Mesenchymal stem cell (in vitro differentiated cells and primary cell): ENCODE measurements around the gene TMEM87A.

ENCODE experiments used
- DNase-seq: peaks from one replicate; pipeline ENCODE4 v3.0.0-alpha.2; 2013
- H2AFZ ChIP-seq: one replicate; pipeline ENCODE4 v1.6.1; 2013; ENCODE audit warnings: low read depth, mild to moderate bottlenecking, control low read depth, inconsistent platforms, low read length, moderate library complexity
- H2AK5ac ChIP-seq: 2 replicates; pipeline ENCODE4 v1.6.1; 2013; ENCODE audit warnings: low read length, moderate library complexity, mild to moderate bottlenecking, inconsistent platforms; ENCODE audit not compliant: severe bottlenecking
- H2BK120ac ChIP-seq: one replicate; pipeline ENCODE4 v1.6.1; 2013; ENCODE audit warnings: low read depth, mild to moderate bottlenecking, inconsistent platforms, low read length, moderate library complexity
- H2BK12ac ChIP-seq, 2 experiments: one replicate each; pipeline ENCODE4 v1.6.1; 2013; ENCODE audit warnings: inconsistent platforms in 2 of 2, low read length in 2 of 2, mild to moderate bottlenecking in 2 of 2, moderate library complexity in 2 of 2, control low read depth in 1 of 2
- H2BK15ac ChIP-seq: one replicate; pipeline ENCODE4 v1.6.1; 2013; ENCODE audit warnings: mild to moderate bottlenecking, low read depth, inconsistent platforms; ENCODE audit not compliant: poor library complexity, severe bottlenecking
- H2BK5ac ChIP-seq: 2 replicates; pipeline ENCODE4 v1.6.1; 2013; ENCODE audit warnings: low read depth, mild to moderate bottlenecking, low read length, control low read depth, inconsistent platforms; ENCODE audit not compliant: poor library complexity, severe bottlenecking
- H3K14ac ChIP-seq, 2 experiments: one replicate each; pipeline ENCODE4 v1.6.1; 2013; ENCODE audit warnings: inconsistent platforms in 2 of 2, low read length in 2 of 2, control low read depth in 1 of 2, mild to moderate bottlenecking in 1 of 2, moderate library complexity in 1 of 2
- H3K18ac ChIP-seq, 2 experiments: one replicate each; pipeline ENCODE4 v1.6.1; 2013; ENCODE audit warnings: inconsistent platforms in 2 of 2, low read length in 2 of 2, control low read depth in 1 of 2, low read depth in 1 of 2, mild to moderate bottlenecking in 1 of 2
- H3K23ac ChIP-seq, 2 experiments: one replicate each; pipeline ENCODE4 v1.6.1; 2013; ENCODE audit warnings: inconsistent platforms in 2 of 2, low read length in 2 of 2, mild to moderate bottlenecking in 2 of 2, moderate library complexity in 2 of 2, control low read depth in 1 of 2
- H3K27ac ChIP-seq: 2 replicates; pipeline ENCODE4 v1.5.1; 2013; ENCODE audit warnings: mild to moderate bottlenecking, moderate library complexity, low read length, control low read depth, inconsistent platforms; ENCODE audit not compliant: poor library complexity, severe bottlenecking
- H3K27me3 ChIP-seq, 2 experiments: 2 replicates each; pipeline versions ENCODE4 v1.6.1 to v1.7.0; 2013; ENCODE audit warnings: low read length in 2 of 2, mild to moderate bottlenecking in 2 of 2, moderate library complexity in 2 of 2, control low read depth in 1 of 2, inconsistent platforms in 1 of 2; ENCODE audit not compliant: control insufficient read depth in 1 of 2, insufficient read depth in 1 of 2
- H3K36me3 ChIP-seq, 2 experiments: 2 replicates each; pipeline versions ENCODE4 v1.6.1 to v1.7.0; 2013; ENCODE audit warnings: low read length in 2 of 2, control low read depth in 1 of 2, inconsistent platforms in 1 of 2, low read depth in 1 of 2, mild to moderate bottlenecking in 1 of 2; ENCODE audit not compliant: insufficient read depth in 2 of 2, control insufficient read depth in 1 of 2
- H3K4ac ChIP-seq, 2 experiments: one replicate each; pipeline ENCODE4 v1.6.1; 2013; ENCODE audit warnings: inconsistent platforms in 2 of 2, low read length in 2 of 2, mild to moderate bottlenecking in 2 of 2, moderate library complexity in 2 of 2, control low read depth in 1 of 2, low read depth in 1 of 2
- H3K4me1 ChIP-seq: 2 replicates; pipeline ENCODE4 v1.6.1; 2013; ENCODE audit warnings: low read depth, low read length, control low read depth; ENCODE audit not compliant: control insufficient read depth, insufficient read depth
- H3K4me2 ChIP-seq: 2 replicates; pipeline ENCODE4 v1.6.1; 2013; ENCODE audit warnings: low read length, mild to moderate bottlenecking, inconsistent platforms; ENCODE audit not compliant: poor library complexity, severe bottlenecking
- H3K4me3 ChIP-seq, 2 experiments: 2 replicates each; pipeline versions ENCODE4 v1.5.1 to v1.7.0; 2013; ENCODE audit warnings: low read length in 2 of 2, mild to moderate bottlenecking in 2 of 2, control low read depth in 1 of 2, low read depth in 1 of 2; ENCODE audit not compliant: insufficient read depth in 1 of 2
- H3K79me1 ChIP-seq: replicated peaks from 2 replicates; pipeline ENCODE4 v1.6.1; 2013; ENCODE audit warnings: mild to moderate bottlenecking, control low read depth, low read length, inconsistent platforms; ENCODE audit not compliant: poor library complexity, severe bottlenecking
- H3K9ac ChIP-seq: 2 replicates; pipeline ENCODE4 v1.7.0; 2013; ENCODE audit warnings: mild to moderate bottlenecking, low read length, moderate library complexity
- H3K9me3 ChIP-seq: 2 replicates; pipeline ENCODE4 v1.7.0; 2013; ENCODE audit warnings: mild to moderate bottlenecking, low read length; ENCODE audit not compliant: control insufficient read depth
- H4K8ac ChIP-seq: one replicate; pipeline ENCODE4 v1.6.1; 2013; ENCODE audit warnings: inconsistent platforms, mild to moderate bottlenecking, low read length, moderate library complexity
- H4K91ac ChIP-seq: one replicate; pipeline ENCODE4 v1.6.1; 2013; ENCODE audit warnings: mild to moderate bottlenecking, low read length, inconsistent platforms
- WGBS: methylation state at CpG from one replicate; pipeline ENCODE4 v1.1.7; 2013; ENCODE audit warnings: mixed read lengths; 5-methylcytosine and 5-hydroxymethylcytosine counted together

TMEM87A gene

GRCh38 chr15:42279234-42279723 is 6.0 kb upstream of the TMEM87A start:
- no peak overlapping the region for H3K14ac ChIP-seq
- no peak overlapping the region for H2AFZ ChIP-seq
- H3K23ac ChIP-seq: no peak overlapping the region
- H3K27ac ChIP-seq: no peak overlapping the region
- 58% methylated on average over 3 of the region's 3 CpGs for WGBS
- no peak overlapping the region for H3K9ac ChIP-seq
- H3K27me3 ChIP-seq: no peaks in the 10 kb centered on the region
- H3K79me1 ChIP-seq: peaks cover 9% of the 10 kb centered on the region
- H4K91ac ChIP-seq: no peak overlapping the region
- no peak overlapping the region for H3K4me3 ChIP-seq
- no peak overlapping the region for H2BK12ac ChIP-seq
- H3K4ac ChIP-seq: no peak overlapping the region
- no peaks in the 10 kb centered on the region for H3K9me3 ChIP-seq
- peaks cover 0 to 60% of the 10 kb centered on the region in 2 experiments for H3K36me3 ChIP-seq
- H4K8ac ChIP-seq: no peak overlapping the region
- no peak overlapping the region for H2BK15ac ChIP-seq
- H3K4me1 ChIP-seq: peaks cover 2% of the 10 kb centered on the region
- no peak overlapping the region for H3K4me2 ChIP-seq
- H3K18ac ChIP-seq: no peak overlapping the region
- H2BK5ac ChIP-seq: no peak overlapping the region
- no peak for DNase-seq
- no peak overlapping the region for H2BK120ac ChIP-seq
- H2AK5ac ChIP-seq: no peak overlapping the region

GRCh38 chr15:42276762-42277161 is 3.5 kb upstream of the TMEM87A start:
- H3K18ac ChIP-seq: no peak overlapping the region
- H3K4ac ChIP-seq: no peak overlapping the region
- H3K4me1 ChIP-seq: peaks cover 2% of the 10 kb centered on the region
- no peaks in the 10 kb centered on the region for H3K9me3 ChIP-seq
- H3K23ac ChIP-seq: no peak overlapping the region
- no peak overlapping the region for H3K14ac ChIP-seq
- WGBS: no CpG with 5 or more reads among the region's 2 CpGs
- no peak overlapping the region for H2AFZ ChIP-seq
- H3K79me1 ChIP-seq: peaks cover 9% of the 10 kb centered on the region
- peaks cover 0 to 40% of the 10 kb centered on the region in 2 experiments for H3K36me3 ChIP-seq
- peak overlapping the region; percentile 99 for H3K9ac ChIP-seq
- H4K91ac ChIP-seq: no peak overlapping the region
- H3K27me3 ChIP-seq: no peaks in the 10 kb centered on the region
- no peak overlapping the region for H2AK5ac ChIP-seq
- H4K8ac ChIP-seq: no peak overlapping the region
- DNase-seq: no peak
- no peak overlapping the region for H3K27ac ChIP-seq
- H2BK12ac ChIP-seq: no peak overlapping the region
- no peak overlapping the region for H2BK5ac ChIP-seq
- H2BK120ac ChIP-seq: no peak overlapping the region
- H3K4me3 ChIP-seq: no peak overlapping the region
- no peak overlapping the region for H3K4me2 ChIP-seq
- H2BK15ac ChIP-seq: no peak overlapping the region

GRCh38 chr15:42275780-42276391 is 2.7 kb upstream of the TMEM87A start:
- Histone ChIP-seq H3K4me1 (peaks cover 2% of the 10 kb centered on the region), H2BK12ac (no peak overlapping the region), H3K9me3 (no peaks in the 10 kb centered on the region), H3K79me1 (peaks cover 9% of the 10 kb centered on the region), H3K4me2 (no peak overlapping the region), H3K27ac (no peak overlapping the region), H3K14ac (no peak overlapping the region), H3K18ac (no peak overlapping the region), H4K8ac (no peak overlapping the region), H2BK120ac (no peak overlapping the region), H4K91ac (no peak overlapping the region), H2AK5ac (no peak overlapping the region), H3K36me3 (peaks cover 0 to 38% of the 10 kb centered on the region in 2 experiments), H3K4ac (no peak overlapping the region), H2AFZ (no peak overlapping the region), H2BK15ac (no peak overlapping the region), H3K9ac (peak overlapping the region; percentile 99), H3K4me3 (peak overlapping the region in 1 of 2 experiments; percentile 80), H3K27me3 (no peaks in the 10 kb centered on the region), H3K23ac (no peak overlapping the region), H2BK5ac (no peak overlapping the region)
- WGBS: 93% methylated on average over 2 of the region's 4 CpGs
- DNase-seq: no peak

- no peaks in the 10 kb centered on the region for H3K9me3 ChIP-seq
- peak overlapping the region in 1 of 2 experiments; percentile 6 for H2BK12ac ChIP-seq
- no peak overlapping the region for H2AFZ ChIP-seq
- peak overlapping the region; percentile 25 for H3K4me2 ChIP-seq
- DNase-seq: no peak
- H2BK120ac ChIP-seq: no peak overlapping the region
- peak overlapping the region; percentile 16 for H4K91ac ChIP-seq
- H3K27me3 ChIP-seq: no peaks in the 10 kb centered on the region
- no peak overlapping the region for H2BK5ac ChIP-seq
- peaks cover 9% of the 10 kb centered on the region for H3K79me1 ChIP-seq
- peak overlapping the region; percentile 83 for H4K8ac ChIP-seq
- H3K14ac ChIP-seq: no peak overlapping the region
- peak overlapping the region; percentile 27 for H2AK5ac ChIP-seq
- H3K27ac ChIP-seq: peak overlapping the region; percentile 96
- H3K23ac ChIP-seq: no peak overlapping the region
- peak overlapping the region; percentile 99 for H3K9ac ChIP-seq
- peak overlapping the region; percentile 3 to 37 for H3K4ac ChIP-seq
- H3K18ac ChIP-seq: no peak overlapping the region
- peaks cover 3% of the 10 kb centered on the region for H3K4me1 ChIP-seq
- WGBS: 91% methylated on average over 6 of the region's 6 CpGs
- H3K36me3 ChIP-seq: peaks cover 0 to 32% of the 10 kb centered on the region in 2 experiments
- H3K4me3 ChIP-seq: peak overlapping the region; percentile 32 to 80
- H2BK15ac ChIP-seq: no peak overlapping the region
Measured at GRCh38 chr15:42274702-42274989, 1.4 kb upstream of the TMEM87A start.
